H1 (cell line): ENCODE results near the gene ZFAND3. TPM values are rescaled to one million over a fixed set of nuclear protein-coding genes. Genes with fewer than 3 reads are reported as not detected.

Source experiments
- EZH2 ChIP-seq: fragments of 200-600 bp; sonication (generic); IDR thresholded peaks from 2 replicates; pipeline ENCODE4 v1.7.1; 2012; ENCODE audit warnings: low read depth, mild to moderate bottlenecking, moderate library complexity, low read length, inconsistent platforms; ENCODE audit not compliant: severe bottlenecking
- polyA plus RNA-seq, 7 experiments: library from polyadenylated mRNA; depleted of rRNA in 3 of 7; stranded (reverse) in 5 of 7; unstranded in 2 of 7; fragments of >200 nt in 5 of 7; fragments of 200-250 nt in 2 of 7; gene quantifications; 1 replicate in 5 of 7; 2 replicates in 1 of 7; 4 replicates in 1 of 7; pipeline versions ENCODE4 v1.2.1 to v1.2.3, GENCODE V29; 2011 to 2013; ENCODE audit warnings: missing spikeins in 2 of 7, mixed read lengths in 2 of 7
- total RNA-seq: library from RNA; stranded (reverse); fragmentation: NEBNext Ultra II Directional; extraction: Animal tissue kit (Norgen Biotek cat#: 25700); gene quantifications from 2 replicates; pipeline ENCODE4 v1.2.1, GENCODE V29; 2021
- TF ChIP-seq, protein P1 (sequence below): fragments of 300-600 bp; sonication (generic); IDR thresholded peaks from 2 replicates; pipeline ENCODE4 v1.7.1; 2012; ENCODE audit warnings: low read length, moderate library complexity, mild to moderate bottlenecking, inconsistent platforms; ENCODE audit not compliant: insufficient replicate concordance
- TF ChIP-seq, protein P2 (sequence below), 3 experiments: IDR thresholded peaks; 1 replicate in 2 of 3; 2 replicates in 1 of 3; pipeline versions ENCODE4 v1.5.1 to v1.6.1; 2011; ENCODE audit warnings: low read length in 3 of 3, mild to moderate bottlenecking in 3 of 3, inconsistent platforms in 2 of 3, low read depth in 1 of 3, moderate library complexity in 1 of 3; ENCODE audit not compliant: insufficient read depth in 1 of 3; ENCODE audit errors: control extremely low read depth in 1 of 3

Gene ZFAND3
- total and polyA plus RNA-seq, 2 of the 8 experiments (the other 6 are each of a cell fraction or from before 2014, with no cell fraction given): 13.0 to 51.3 TPM

- TF ChIP-seq, protein P1, sequence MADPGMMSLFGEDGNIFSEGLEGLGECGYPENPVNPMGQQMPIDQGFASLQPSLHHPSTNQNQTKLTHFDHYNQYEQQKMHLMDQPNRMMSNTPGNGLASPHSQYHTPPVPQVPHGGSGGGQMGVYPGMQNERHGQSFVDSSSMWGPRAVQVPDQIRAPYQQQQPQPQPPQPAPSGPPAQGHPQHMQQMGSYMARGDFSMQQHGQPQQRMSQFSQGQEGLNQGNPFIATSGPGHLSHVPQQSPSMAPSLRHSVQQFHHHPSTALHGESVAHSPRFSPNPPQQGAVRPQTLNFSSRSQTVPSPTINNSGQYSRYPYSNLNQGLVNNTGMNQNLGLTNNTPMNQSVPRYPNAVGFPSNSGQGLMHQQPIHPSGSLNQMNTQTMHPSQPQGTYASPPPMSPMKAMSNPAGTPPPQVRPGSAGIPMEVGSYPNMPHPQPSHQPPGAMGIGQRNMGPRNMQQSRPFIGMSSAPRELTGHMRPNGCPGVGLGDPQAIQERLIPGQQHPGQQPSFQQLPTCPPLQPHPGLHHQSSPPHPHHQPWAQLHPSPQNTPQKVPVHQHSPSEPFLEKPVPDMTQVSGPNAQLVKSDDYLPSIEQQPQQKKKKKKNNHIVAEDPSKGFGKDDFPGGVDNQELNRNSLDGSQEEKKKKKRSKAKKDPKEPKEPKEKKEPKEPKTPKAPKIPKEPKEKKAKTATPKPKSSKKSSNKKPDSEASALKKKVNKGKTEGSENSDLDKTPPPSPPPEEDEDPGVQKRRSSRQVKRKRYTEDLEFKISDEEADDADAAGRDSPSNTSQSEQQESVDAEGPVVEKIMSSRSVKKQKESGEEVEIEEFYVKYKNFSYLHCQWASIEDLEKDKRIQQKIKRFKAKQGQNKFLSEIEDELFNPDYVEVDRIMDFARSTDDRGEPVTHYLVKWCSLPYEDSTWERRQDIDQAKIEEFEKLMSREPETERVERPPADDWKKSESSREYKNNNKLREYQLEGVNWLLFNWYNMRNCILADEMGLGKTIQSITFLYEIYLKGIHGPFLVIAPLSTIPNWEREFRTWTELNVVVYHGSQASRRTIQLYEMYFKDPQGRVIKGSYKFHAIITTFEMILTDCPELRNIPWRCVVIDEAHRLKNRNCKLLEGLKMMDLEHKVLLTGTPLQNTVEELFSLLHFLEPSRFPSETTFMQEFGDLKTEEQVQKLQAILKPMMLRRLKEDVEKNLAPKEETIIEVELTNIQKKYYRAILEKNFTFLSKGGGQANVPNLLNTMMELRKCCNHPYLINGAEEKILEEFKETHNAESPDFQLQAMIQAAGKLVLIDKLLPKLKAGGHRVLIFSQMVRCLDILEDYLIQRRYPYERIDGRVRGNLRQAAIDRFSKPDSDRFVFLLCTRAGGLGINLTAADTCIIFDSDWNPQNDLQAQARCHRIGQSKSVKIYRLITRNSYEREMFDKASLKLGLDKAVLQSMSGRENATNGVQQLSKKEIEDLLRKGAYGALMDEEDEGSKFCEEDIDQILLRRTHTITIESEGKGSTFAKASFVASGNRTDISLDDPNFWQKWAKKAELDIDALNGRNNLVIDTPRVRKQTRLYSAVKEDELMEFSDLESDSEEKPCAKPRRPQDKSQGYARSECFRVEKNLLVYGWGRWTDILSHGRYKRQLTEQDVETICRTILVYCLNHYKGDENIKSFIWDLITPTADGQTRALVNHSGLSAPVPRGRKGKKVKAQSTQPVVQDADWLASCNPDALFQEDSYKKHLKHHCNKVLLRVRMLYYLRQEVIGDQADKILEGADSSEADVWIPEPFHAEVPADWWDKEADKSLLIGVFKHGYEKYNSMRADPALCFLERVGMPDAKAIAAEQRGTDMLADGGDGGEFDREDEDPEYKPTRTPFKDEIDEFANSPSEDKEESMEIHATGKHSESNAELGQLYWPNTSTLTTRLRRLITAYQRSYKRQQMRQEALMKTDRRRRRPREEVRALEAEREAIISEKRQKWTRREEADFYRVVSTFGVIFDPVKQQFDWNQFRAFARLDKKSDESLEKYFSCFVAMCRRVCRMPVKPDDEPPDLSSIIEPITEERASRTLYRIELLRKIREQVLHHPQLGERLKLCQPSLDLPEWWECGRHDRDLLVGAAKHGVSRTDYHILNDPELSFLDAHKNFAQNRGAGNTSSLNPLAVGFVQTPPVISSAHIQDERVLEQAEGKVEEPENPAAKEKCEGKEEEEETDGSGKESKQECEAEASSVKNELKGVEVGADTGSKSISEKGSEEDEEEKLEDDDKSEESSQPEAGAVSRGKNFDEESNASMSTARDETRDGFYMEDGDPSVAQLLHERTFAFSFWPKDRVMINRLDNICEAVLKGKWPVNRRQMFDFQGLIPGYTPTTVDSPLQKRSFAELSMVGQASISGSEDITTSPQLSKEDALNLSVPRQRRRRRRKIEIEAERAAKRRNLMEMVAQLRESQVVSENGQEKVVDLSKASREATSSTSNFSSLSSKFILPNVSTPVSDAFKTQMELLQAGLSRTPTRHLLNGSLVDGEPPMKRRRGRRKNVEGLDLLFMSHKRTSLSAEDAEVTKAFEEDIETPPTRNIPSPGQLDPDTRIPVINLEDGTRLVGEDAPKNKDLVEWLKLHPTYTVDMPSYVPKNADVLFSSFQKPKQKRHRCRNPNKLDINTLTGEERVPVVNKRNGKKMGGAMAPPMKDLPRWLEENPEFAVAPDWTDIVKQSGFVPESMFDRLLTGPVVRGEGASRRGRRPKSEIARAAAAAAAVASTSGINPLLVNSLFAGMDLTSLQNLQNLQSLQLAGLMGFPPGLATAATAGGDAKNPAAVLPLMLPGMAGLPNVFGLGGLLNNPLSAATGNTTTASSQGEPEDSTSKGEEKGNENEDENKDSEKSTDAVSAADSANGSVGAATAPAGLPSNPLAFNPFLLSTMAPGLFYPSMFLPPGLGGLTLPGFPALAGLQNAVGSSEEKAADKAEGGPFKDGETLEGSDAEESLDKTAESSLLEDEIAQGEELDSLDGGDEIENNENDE: no peak
- TF ChIP-seq, protein P2, sequence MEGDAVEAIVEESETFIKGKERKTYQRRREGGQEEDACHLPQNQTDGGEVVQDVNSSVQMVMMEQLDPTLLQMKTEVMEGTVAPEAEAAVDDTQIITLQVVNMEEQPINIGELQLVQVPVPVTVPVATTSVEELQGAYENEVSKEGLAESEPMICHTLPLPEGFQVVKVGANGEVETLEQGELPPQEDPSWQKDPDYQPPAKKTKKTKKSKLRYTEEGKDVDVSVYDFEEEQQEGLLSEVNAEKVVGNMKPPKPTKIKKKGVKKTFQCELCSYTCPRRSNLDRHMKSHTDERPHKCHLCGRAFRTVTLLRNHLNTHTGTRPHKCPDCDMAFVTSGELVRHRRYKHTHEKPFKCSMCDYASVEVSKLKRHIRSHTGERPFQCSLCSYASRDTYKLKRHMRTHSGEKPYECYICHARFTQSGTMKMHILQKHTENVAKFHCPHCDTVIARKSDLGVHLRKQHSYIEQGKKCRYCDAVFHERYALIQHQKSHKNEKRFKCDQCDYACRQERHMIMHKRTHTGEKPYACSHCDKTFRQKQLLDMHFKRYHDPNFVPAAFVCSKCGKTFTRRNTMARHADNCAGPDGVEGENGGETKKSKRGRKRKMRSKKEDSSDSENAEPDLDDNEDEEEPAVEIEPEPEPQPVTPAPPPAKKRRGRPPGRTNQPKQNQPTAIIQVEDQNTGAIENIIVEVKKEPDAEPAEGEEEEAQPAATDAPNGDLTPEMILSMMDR (IDR thresholded peaks at IDR 0.05; ENCODE audit: control extremely low read depth in 1 of 3, insufficient read depth in 1 of 3, low read depth in 1 of 3, low read length in 3 of 3): no peak
- TF ChIP-seq EZH2: no peak
These were observed 268.5 kb downstream of the ZFAND3 start (continued) for GRCh38 chr6:38088010-38088409.
